ENCODE data around the gene SLX4IP.

Gene SLX4IP

GRCh38 chr20:10676518-10676917, 241.4 kb downstream of the SLX4IP start:
- Histone ChIP-seq H3K9ac (ENCODE audit: low read length) (no peak overlapping the region), H3K36me3 (ENCODE audit: control insufficient read depth, insufficient read depth, low read length) (no peaks in the 10 kb centered on the region), H3K4me3 (ENCODE audit: low read length) (no peak overlapping the region), H3K4me1 (ENCODE audit: control insufficient read depth, insufficient read depth, low read length) (peaks cover 13% of the 10 kb centered on the region), H3K9me3 (ENCODE audit: control insufficient read depth, low read length) (no peaks in the 10 kb centered on the region), H3K27me3 (ENCODE audit: control insufficient read depth, insufficient read depth, low read length) (no peaks in the 10 kb centered on the region)

All from mucosa of stomach (tissue), 1 donor.